Measurements from ENCODE around the gene DNAAF5.
A peak's percentile ranks its signal among the peaks of the same experiment; 100 is the strongest.

Gene DNAAF5

GRCh38 chr7:835485-836401 lies 109.2 kb downstream of the DNAAF5 start:
- DNase-seq (ENCODE audit: low read depth): no peak
- peak overlapping the region; percentile 49 for H3K4me3 ChIP-seq (ENCODE audit: low read depth, low read length)
- no peak for TF ChIP-seq CTCF (IDR thresholded peaks at IDR 0.05; ENCODE audit: low read depth, low read length, missing control alignments)
